OCI-LY1 (cell line): ENCODE data around the gene CYTH4.
A peak's percentile ranks its signal among the peaks of the same experiment; 100 is the strongest.

ENCODE experiments used
- H2AFZ ChIP-seq: fragments of 200-600 bp; sonication (generic), shearing (Covaris generic); 2 replicates; pipeline ENCODE4 v1.6.0; 2014; ENCODE audit warnings: antibody characterized with exemption, mild to moderate bottlenecking, low read length
- H3F3A ChIP-seq: fragments of 200-600 bp; sonication (generic), shearing (Covaris generic); 2 replicates; pipeline ENCODE4 v1.6.0; 2014; ENCODE audit warnings: mild to moderate bottlenecking, antibody characterized with exemption, low read length, moderate library complexity; ENCODE audit not compliant: insufficient read depth
- H3K27ac ChIP-seq: fragments of 200-600 bp; sonication (generic); 2 replicates; pipeline ENCODE4 v1.5.1; 2014; ENCODE audit warnings: low read length, mixed run types, mild to moderate bottlenecking, low read depth; ENCODE audit not compliant: poor library complexity, severe bottlenecking
- H3K27me3 ChIP-seq: fragments of 200-600 bp; sonication (generic); 2 replicates; pipeline ENCODE4 v1.6.0; 2014; ENCODE audit warnings: antibody characterized with exemption, mild to moderate bottlenecking, low read length, moderate library complexity; ENCODE audit not compliant: insufficient read depth
- H3K36me3 ChIP-seq: fragments of 200-600 bp; sonication (generic); 2 replicates; pipeline ENCODE4 v1.6.1; 2014; ENCODE audit warnings: mild to moderate bottlenecking, antibody characterized with exemption, low read length, moderate library complexity, mixed read lengths; ENCODE audit not compliant: insufficient read depth
- H3K4me1 ChIP-seq: fragments of 200-600 bp; sonication (generic); 2 replicates; pipeline ENCODE4 v1.5.1; 2014; ENCODE audit warnings: mild to moderate bottlenecking, low read length, moderate library complexity; ENCODE audit not compliant: insufficient read depth, severe bottlenecking
- H3K4me2 ChIP-seq: fragments of 200-600 bp; sonication (generic), shearing (Covaris generic); 2 replicates; pipeline ENCODE4 v1.6.1; 2014; ENCODE audit warnings: low read length
- H3K4me3 ChIP-seq: fragments of 200-600 bp; sonication (generic); 2 replicates; pipeline ENCODE4 v1.5.1; 2014; ENCODE audit warnings: low read length, low read depth, mild to moderate bottlenecking, mixed read lengths; ENCODE audit not compliant: poor library complexity, severe bottlenecking
- H3K79me2 ChIP-seq: fragments of 200-600 bp; shearing (Covaris generic); 2 replicates; pipeline ENCODE4 v1.6.1; 2016; ENCODE audit warnings: mixed run types, low read length, mixed read lengths; ENCODE audit not compliant: insufficient read depth
- H3K9ac ChIP-seq: fragments of 200-600 bp; sonication (generic), shearing (Covaris generic); 2 replicates; pipeline ENCODE4 v1.6.1; 2014; ENCODE audit warnings: mild to moderate bottlenecking, low read length, mixed read lengths
- H3K9me2 ChIP-seq: fragments of 200-600 bp; sonication (generic), shearing (Covaris generic); 2 replicates; pipeline ENCODE4 v1.6.1; 2014; ENCODE audit warnings: low read depth, mild to moderate bottlenecking, low read length, mixed read lengths
- H3K9me3 ChIP-seq: fragments of 200-600 bp; shearing (Covaris generic); 2 replicates; pipeline ENCODE4 v1.6.1; 2014; ENCODE audit warnings: low read length, mixed read lengths
- H4K20me1 ChIP-seq: fragments of 200-600 bp; sonication (generic), shearing (Covaris generic); 2 replicates; pipeline ENCODE4 v1.6.0; 2016; ENCODE audit warnings: mild to moderate bottlenecking, low read length; ENCODE audit not compliant: insufficient read depth
- EZH2 ChIP-seq: fragments of 200-600 bp; sonication (generic), shearing (Covaris generic); IDR thresholded peaks from 2 replicates; pipeline ENCODE4 v1.8.0; 2017; ENCODE audit warnings: borderline replicate concordance, mixed run types, mild to moderate bottlenecking, antibody characterized with exemption, low read length, moderate library complexity, mixed read lengths
- TF ChIP-seq, protein P1 (sequence below): fragments of 200-600 bp; sonication (generic), shearing (Covaris generic); IDR thresholded peaks from 2 replicates; pipeline ENCODE4 v1.5.1; 2017; ENCODE audit warnings: mild to moderate bottlenecking, antibody characterized with exemption, low read length, moderate library complexity, mixed read lengths

Gene CYTH4

DNA sequence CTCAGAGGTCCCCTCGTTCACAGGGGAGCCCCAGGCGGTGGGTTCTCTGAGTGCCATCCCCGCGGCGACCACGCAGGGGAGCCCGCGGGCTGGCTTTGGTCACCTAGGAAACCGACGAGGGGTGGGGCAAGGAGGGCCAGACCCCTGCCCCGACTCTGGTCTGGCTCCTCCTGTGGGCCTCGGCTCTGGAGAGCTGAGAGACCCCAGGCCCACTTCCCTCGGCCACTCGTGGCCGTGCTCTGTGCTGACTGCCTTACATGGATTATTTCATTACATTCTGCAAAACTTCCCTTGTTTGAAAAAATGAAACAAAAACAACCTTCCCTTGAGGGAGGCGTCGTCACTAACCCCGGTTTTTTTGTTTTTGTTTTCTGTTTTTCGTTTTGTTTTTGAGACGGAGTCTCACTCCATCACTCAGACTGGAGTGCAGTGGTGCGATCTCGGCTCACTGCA, 15.1 kb upstream of the CYTH4 start:
- no peaks in the 10 kb centered on the region for H3F3A ChIP-seq
- peaks cover 12% of the 10 kb centered on the region for H3K9me3 ChIP-seq
- TF ChIP-seq, protein P1, sequence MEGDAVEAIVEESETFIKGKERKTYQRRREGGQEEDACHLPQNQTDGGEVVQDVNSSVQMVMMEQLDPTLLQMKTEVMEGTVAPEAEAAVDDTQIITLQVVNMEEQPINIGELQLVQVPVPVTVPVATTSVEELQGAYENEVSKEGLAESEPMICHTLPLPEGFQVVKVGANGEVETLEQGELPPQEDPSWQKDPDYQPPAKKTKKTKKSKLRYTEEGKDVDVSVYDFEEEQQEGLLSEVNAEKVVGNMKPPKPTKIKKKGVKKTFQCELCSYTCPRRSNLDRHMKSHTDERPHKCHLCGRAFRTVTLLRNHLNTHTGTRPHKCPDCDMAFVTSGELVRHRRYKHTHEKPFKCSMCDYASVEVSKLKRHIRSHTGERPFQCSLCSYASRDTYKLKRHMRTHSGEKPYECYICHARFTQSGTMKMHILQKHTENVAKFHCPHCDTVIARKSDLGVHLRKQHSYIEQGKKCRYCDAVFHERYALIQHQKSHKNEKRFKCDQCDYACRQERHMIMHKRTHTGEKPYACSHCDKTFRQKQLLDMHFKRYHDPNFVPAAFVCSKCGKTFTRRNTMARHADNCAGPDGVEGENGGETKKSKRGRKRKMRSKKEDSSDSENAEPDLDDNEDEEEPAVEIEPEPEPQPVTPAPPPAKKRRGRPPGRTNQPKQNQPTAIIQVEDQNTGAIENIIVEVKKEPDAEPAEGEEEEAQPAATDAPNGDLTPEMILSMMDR, result peak; percentile 90
- no peak for TF ChIP-seq EZH2
- H3K27ac ChIP-seq, result no peak overlapping the region
- peaks cover 3% of the 10 kb centered on the region; the same call in 1 of the 2 replicates for H3K36me3 ChIP-seq
- no peak overlapping the region for H2AFZ ChIP-seq
- no peak overlapping the region for H3K9ac ChIP-seq
- H3K79me2 ChIP-seq, result no peaks in the 10 kb centered on the region
- peak overlapping the region; percentile 43 for H3K4me3 ChIP-seq
- no peaks in the 10 kb centered on the region for H3K9me2 ChIP-seq
- no peaks in the 10 kb centered on the region for H4K20me1 ChIP-seq
- H3K27me3 ChIP-seq, result peaks cover 29% of the 10 kb centered on the region; the same call in 1 of the 2 replicates
- peaks cover 10% of the 10 kb centered on the region for H3K4me1 ChIP-seq
- H3K4me2 ChIP-seq, result peak overlapping the region; percentile 63

DNA sequence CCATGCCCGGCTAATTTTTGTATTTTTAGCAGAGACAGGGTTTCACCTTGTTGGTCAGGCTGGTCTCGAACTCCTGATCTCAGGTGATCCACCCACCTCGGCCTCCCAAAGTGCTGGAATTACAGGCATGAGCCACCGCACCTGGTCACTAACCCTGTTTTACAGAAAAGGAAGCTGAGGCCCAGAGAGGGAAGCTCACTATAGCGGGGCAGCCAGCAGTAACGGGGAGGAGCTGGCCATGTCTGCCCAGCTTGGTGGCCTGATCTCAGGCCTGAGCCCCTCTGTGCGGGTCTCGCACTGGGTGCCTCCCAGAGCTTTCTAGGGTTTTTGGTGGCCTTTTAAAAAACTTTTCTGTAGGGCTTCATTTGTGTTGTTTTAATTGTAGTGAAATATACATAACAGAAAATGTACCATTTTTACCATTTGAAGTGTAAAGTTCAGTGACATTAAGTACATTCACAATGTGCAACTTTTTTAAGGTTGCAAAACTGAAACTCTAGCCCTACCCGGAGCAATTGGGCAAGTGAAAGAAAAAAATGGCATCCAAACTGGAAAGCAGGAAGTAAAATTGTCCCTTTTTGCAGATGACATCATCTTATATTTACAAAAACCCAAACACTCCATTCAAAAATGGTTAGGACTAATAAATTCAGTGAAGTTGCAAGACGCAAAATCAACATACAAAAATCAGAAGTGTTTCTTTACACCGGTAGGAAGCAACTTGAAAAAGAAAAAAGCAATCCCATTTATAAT, 14.5 kb upstream of the CYTH4 start:
- Histone ChIP-seq H3K27me3 (peaks cover 24% of the 10 kb centered on the region; the same call in 1 of the 2 replicates), H3F3A (no peaks in the 10 kb centered on the region), H3K27ac (no peak overlapping the region), H4K20me1 (no peaks in the 10 kb centered on the region), H3K9ac (no peak overlapping the region), H3K4me3 (no peak overlapping the region), H3K79me2 (no peaks in the 10 kb centered on the region), H3K9me2 (no peaks in the 10 kb centered on the region), H3K4me2 (peak overlapping the region; percentile 63), H2AFZ (no peak overlapping the region), H3K9me3 (peaks cover 12% of the 10 kb centered on the region), H3K36me3 (peaks cover 3% of the 10 kb centered on the region; the same call in 1 of the 2 replicates), H3K4me1 (peaks cover 10% of the 10 kb centered on the region)
- TF ChIP-seq EZH2, result no peak
- TF ChIP-seq, protein P1, result no peak

DNA sequence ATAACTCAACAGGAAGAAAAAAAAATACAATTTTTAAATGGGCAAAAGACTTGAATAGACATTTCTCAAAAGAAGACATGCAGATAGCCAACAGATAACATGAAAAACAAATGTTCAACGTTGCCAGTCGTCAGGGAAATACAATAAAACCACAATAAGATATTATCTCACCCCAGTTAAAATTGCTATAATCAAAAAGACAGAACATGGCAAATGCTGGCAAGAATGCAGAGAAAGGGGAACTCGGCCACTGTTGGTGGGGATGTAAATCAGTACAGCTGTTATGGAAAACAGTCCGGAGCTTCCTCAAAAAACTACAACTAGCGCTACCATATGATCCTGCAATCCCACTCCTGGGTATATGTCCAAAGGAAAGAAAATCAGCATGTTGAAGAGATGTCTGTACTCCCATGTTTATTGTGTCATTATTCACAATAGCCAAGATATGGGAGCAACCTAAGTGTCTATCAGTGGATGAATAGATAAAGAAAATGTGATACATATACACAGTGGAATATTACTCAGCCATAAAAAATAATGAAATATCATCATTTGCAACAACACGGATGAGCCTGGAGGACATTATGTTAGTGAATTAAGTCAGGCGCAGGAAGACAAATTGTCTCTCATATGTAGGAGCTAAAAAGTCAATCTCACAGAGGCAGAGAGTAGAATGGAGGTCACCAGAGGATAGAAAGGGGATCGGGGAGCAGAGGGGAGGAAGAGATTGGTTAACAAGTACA, 12.2 kb upstream of the CYTH4 start:
- H3K9ac ChIP-seq, result no peak overlapping the region
- H3K4me3 ChIP-seq, result no peak overlapping the region
- no peaks in the 10 kb centered on the region for H4K20me1 ChIP-seq
- H3K9me2 ChIP-seq, result no peaks in the 10 kb centered on the region
- H3K9me3 ChIP-seq, result no peaks in the 10 kb centered on the region
- H3K36me3 ChIP-seq, result no peaks in the 10 kb centered on the region
- H3K79me2 ChIP-seq, result no peaks in the 10 kb centered on the region
- H3K27me3 ChIP-seq, result peaks cover 6% of the 10 kb centered on the region; the same call in 1 of the 2 replicates
- peaks cover 19% of the 10 kb centered on the region for H3K4me1 ChIP-seq
- no peaks in the 10 kb centered on the region for H3F3A ChIP-seq
- TF ChIP-seq, protein P1, result no peak
- TF ChIP-seq EZH2, result no peak
- H3K27ac ChIP-seq, result no peak overlapping the region
- no peak overlapping the region for H3K4me2 ChIP-seq
- no peak overlapping the region for H2AFZ ChIP-seq
